Osteoblast (primary cell): Measurements from ENCODE around the gene AGMO. TPM values are rescaled to one million over a fixed set of nuclear protein-coding genes. Genes with fewer than 3 reads are reported as not detected.
A peak's percentile ranks its signal among the peaks of the same experiment; 100 is the strongest.

Source experiments
- DNase-seq: peaks from one replicate; pipeline ENCODE4 v3.0.0; 2011; ENCODE audit warnings: low spot score, mixed read lengths; ENCODE audit not compliant: insufficient read length; ENCODE audit errors: missing footprints
- H2AFZ ChIP-seq: 2 replicates; pipeline ENCODE4 v1.6.0; 2011; ENCODE audit warnings: mild to moderate bottlenecking, low read length
- H3K27ac ChIP-seq: 2 replicates; pipeline ENCODE4 v1.5.1; 2011; ENCODE audit warnings: mild to moderate bottlenecking, low read depth, low read length, moderate library complexity
- H3K27me3 ChIP-seq: 2 replicates; pipeline ENCODE4 v1.6.0; 2012; ENCODE audit warnings: mild to moderate bottlenecking, control low read depth, inconsistent platforms, low read length, moderate library complexity; ENCODE audit not compliant: insufficient read depth
- H3K36me3 ChIP-seq: 2 replicates; pipeline ENCODE4 v1.5.1; 2011; ENCODE audit warnings: mild to moderate bottlenecking, low read length, control low read depth, moderate library complexity; ENCODE audit not compliant: insufficient read depth
- H3K4me1 ChIP-seq: 2 replicates; pipeline ENCODE4 v1.5.1; 2011; ENCODE audit warnings: mild to moderate bottlenecking, low read length, control low read depth, moderate library complexity; ENCODE audit not compliant: insufficient read depth
- H3K4me2 ChIP-seq: 2 replicates; pipeline ENCODE4 v1.6.0; 2011; ENCODE audit warnings: mild to moderate bottlenecking, low read length; ENCODE audit not compliant: insufficient read depth
- H3K4me3 ChIP-seq: fragments of 200-600 bp; sonication (generic); 3 replicates; pipeline ENCODE4 v1.5.1; 2012; ENCODE audit warnings: mild to moderate bottlenecking, low read length, inconsistent platforms; ENCODE audit not compliant: insufficient read depth
- H3K79me2 ChIP-seq: 2 replicates; pipeline ENCODE4 v1.6.0; 2012; ENCODE audit warnings: mild to moderate bottlenecking, low read length, control low read depth, inconsistent platforms; ENCODE audit not compliant: insufficient read depth
- H3K9me3 ChIP-seq: 2 replicates; pipeline ENCODE4 v1.5.1; 2011; ENCODE audit warnings: low read depth, low read length, control low read depth
- H4K20me1 ChIP-seq: 2 replicates; pipeline ENCODE4 v1.6.0; 2012; ENCODE audit warnings: mild to moderate bottlenecking, low read length, control low read depth; ENCODE audit not compliant: insufficient read depth
- CTCF ChIP-seq: IDR thresholded peaks from 2 replicates; pipeline ENCODE4 v1.5.1; 2011; ENCODE audit warnings: mild to moderate bottlenecking, low read depth, low read length, moderate library complexity; ENCODE audit errors: extremely low read depth
- total RNA-seq: library from RNA; depleted of rRNA; stranded (reverse); fragments of >200 nt; gene quantifications from 2 replicates; pipeline ENCODE4 v1.2.3, GENCODE V29; 2012

Gene AGMO
- total RNA-seq, 1 donor, result under 0.01 TPM

- Histone ChIP-seq H2AFZ (no peak overlapping the region), H3K36me3 (no peaks in the 10 kb centered on the region), H3K4me2 (no peak overlapping the region), H3K4me3 (no peak overlapping the region), H3K27me3 (no peaks in the 10 kb centered on the region), H3K27ac (no peak overlapping the region), H3K4me1 (no peaks in the 10 kb centered on the region), H4K20me1 (no peaks in the 10 kb centered on the region), H3K79me2 (no peaks in the 10 kb centered on the region), H3K9me3 (no peaks in the 10 kb centered on the region)
- DNase-seq, result peak; percentile 2
- no peak for TF ChIP-seq CTCF
These were observed 76.4 kb downstream of the AGMO start for GRCh38 chr7:15485431-15485830.

GRCh38 chr7:15481132-15481531, 80.7 kb downstream of the AGMO start:
- Histone ChIP-seq H3K27ac (no peak overlapping the region), H3K79me2 (no peaks in the 10 kb centered on the region), H3K27me3 (no peaks in the 10 kb centered on the region), H2AFZ (no peak overlapping the region), H3K36me3 (no peaks in the 10 kb centered on the region), H3K4me3 (no peak overlapping the region), H3K4me2 (no peak overlapping the region), H3K4me1 (no peaks in the 10 kb centered on the region), H3K9me3 (no peaks in the 10 kb centered on the region), H4K20me1 (no peaks in the 10 kb centered on the region)
- peak; percentile 58 for DNase-seq
- no peak for TF ChIP-seq CTCF

DNA sequence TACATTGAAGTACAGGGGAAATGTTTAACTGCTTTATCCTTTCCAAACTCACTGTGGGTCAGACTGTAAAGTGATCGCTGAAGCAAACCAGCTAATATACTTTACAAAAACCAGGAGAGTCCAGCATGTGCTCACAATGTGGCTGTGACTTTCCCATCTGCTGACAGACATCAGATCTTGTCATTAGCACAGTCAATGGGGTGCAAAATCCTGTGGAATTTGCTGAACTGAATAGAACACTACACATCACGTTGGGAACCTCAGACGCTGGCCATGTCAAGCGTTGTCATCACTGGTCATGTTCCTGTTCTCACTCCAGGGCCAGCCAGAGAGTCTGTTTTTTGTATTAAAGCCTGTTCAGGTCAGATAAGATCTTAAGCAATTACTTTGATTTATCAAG, 83.4 kb downstream of the AGMO start:
- no peak overlapping the region for H3K27ac ChIP-seq
- peak; percentile 3 for DNase-seq
- no peak for TF ChIP-seq CTCF
- H3K27me3 ChIP-seq, result no peaks in the 10 kb centered on the region
- H2AFZ ChIP-seq, result no peak overlapping the region
- H4K20me1 ChIP-seq, result no peaks in the 10 kb centered on the region
- no peak overlapping the region for H3K4me3 ChIP-seq
- no peak overlapping the region for H3K4me2 ChIP-seq
- H3K4me1 ChIP-seq, result no peaks in the 10 kb centered on the region
- H3K36me3 ChIP-seq, result no peaks in the 10 kb centered on the region
- no peaks in the 10 kb centered on the region for H3K79me2 ChIP-seq
- no peaks in the 10 kb centered on the region for H3K9me3 ChIP-seq

- H3K79me2 ChIP-seq, result no peaks in the 10 kb centered on the region
- no peaks in the 10 kb centered on the region for H3K9me3 ChIP-seq
- H3K36me3 ChIP-seq, result no peaks in the 10 kb centered on the region
- H3K27me3 ChIP-seq, result no peaks in the 10 kb centered on the region
- H3K27ac ChIP-seq, result no peak overlapping the region
- H3K4me2 ChIP-seq, result no peak overlapping the region
- no peaks in the 10 kb centered on the region for H3K4me1 ChIP-seq
- no peak overlapping the region for H2AFZ ChIP-seq
- DNase-seq, result no peak
- no peaks in the 10 kb centered on the region for H4K20me1 ChIP-seq
- H3K4me3 ChIP-seq, result no peak overlapping the region
- TF ChIP-seq CTCF, result no peak
These were observed 85.3 kb downstream of the AGMO start for GRCh38 chr7:15476531-15476918.
